Suppressor macrophage treated with lipopolysaccharide for 4 hours (primary cell): ENCODE results near the gene NIT1.
A peak's percentile ranks its signal among the peaks of the same experiment; 100 is the strongest.
"Not testable (repeated sequence)": the region's sequence is repeated elsewhere in the genome, so short reads cannot be mapped to it uniquely, and the experiment has no call there.

ENCODE experiments used
- DNase-seq: peaks from one replicate; pipeline ENCODE4 v3.0.0-alpha.2; 2020

Gene NIT1

DNA sequence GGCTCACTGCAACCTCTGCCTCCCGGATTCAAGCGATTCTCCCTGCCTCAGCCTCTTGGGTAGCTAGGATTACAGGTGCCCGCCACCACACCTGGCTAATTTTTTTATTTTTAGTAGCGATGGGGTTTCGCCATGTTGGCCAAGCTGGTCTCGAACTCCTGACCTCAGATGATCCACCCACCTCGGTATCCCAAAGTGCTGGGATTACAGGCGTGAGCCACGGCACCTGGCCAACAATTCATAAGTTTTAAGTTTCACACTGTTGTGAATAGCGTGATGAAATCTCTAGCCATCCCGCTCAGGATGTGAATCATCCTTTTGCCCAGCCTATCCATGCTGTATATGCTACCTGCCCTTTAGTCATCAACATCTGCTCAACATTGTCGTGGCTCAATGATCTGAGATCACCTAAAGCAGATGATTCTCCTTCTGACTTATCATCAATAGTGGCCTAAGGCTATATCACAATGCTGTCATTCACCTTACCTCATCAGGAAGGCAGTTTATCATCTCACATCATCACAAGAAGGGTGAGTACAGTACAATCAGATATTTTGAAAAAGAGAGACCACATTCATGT, 2.7 kb upstream of the NIT1 start:
- peak; percentile 47 for DNase-seq

DNA sequence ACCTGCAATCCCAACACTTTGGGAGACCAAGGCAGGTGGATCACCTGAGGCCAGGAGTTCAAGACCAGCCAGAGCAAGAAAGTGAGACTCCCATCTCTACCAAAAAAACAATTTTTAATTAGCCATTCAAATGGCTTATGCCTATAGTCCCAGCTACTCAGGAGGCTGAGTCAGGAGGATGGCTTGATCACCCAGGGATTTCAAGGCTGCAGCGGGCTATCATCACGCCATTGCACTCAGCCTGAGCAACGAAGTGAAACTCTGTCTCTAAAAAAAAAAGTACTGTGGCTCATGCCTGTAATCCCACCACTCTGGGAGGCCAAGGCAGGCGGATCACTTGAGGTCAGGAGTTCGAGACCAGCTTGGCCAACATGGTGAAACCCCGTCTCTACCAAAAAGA, 1.9 kb upstream of the NIT1 start:
- DNase-seq, result not testable (repeated sequence)

DNA sequence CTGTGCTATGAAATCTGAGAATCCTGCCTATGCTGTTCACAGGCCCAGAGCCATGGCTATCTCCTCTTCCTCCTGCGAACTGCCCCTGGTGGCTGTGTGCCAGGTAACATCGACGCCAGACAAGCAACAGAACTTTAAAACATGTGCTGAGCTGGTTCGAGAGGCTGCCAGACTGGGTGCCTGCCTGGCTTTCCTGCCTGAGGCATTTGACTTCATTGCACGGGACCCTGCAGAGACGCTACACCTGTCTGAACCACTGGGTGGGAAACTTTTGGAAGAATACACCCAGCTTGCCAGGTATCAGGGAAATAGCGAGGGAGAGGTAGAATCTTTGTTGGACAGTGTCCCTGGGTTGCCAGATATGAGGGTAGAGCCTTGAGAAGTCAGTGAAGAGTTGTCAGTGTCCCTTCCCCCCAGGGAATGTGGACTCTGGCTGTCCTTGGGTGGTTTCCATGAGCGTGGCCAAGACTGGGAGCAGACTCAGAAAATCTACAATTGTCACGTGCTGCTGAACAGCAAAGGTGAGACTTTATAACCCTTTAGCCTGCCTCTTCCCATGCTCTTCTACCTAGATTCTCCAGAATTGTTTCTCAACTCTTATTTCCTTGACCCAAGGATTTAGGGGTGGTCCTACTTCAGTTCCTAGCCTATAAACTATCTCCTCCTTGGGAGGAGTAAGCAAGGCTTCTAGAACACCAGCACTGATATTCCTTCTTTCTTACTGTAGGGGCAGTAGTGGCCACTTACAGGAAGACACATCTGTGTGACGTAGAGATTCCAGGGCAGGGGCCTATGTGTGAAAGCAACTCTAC, 1.4 kb downstream of the NIT1 start:
- peak; percentile 63 for DNase-seq

DNA sequence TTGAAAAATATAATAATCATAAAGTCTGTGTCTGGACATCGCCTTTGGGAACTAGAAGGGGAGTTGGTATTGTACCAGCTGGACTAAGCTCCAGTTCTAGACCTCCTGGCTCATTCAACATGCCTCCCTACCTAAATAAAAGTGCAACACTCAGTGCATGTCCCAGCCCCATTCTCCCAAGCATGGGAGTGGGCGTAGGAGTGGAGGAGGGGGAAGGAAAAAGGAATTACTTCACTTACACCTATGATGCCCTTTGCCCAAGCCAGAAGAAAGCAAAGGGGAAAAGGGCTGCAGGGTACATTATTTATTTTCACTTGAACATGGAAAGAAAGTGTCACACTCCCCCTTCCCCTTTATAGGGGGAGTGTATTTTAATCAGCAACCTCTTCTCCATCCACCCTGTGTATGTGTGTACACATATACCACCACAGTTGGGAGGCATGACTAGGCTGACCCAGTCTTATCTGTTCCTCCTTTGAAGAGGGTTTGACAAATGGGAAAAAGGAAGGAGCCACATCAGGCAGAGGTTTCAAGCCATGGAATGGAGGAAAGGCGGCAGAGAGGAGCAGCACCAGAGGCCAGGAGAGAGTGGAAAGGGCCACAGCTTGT, 3.2 kb downstream of the NIT1 start:
- DNase-seq, result no peak

DNA sequence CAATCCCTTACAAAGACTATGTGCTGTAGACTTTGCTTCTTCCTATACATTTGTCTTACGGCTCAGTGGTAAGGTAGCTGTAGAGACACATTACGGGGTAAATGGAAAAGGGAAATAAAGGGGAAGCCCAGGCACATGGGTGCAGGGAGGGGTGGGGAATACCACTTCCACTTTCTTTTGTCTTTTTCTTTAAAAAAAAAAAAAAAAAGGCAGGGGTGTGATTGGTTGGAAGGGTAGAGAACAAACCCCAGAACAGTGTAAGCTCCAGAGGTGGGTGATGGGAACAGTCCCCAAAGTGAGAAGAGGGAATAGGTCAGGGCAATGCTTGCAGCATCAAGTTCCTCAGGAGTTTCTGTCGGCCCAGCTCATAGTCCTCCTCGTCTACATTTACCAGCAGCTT, 3.9 kb downstream of the NIT1 start:
- peak; percentile 68 for DNase-seq

DNA sequence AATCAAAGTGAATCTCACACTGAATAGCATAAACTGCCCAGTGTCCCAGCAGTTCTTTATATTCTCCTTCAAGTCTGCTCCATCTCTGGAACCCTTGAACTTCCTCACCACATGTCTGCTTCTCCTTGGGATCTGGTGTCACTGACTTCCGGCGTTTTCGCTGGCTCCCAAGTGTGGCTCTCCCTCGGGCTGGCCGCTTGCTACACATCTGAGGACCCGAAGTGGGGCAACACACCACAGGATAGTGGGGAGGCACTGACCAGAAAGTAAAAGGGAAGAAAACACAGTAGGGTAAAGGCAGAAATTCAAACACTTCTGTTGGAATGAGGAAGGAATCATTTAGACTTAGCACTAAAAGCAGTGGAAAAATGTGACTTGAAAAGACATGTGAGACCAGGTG, 5.1 kb downstream of the NIT1 start:
- no peak for DNase-seq

DNA sequence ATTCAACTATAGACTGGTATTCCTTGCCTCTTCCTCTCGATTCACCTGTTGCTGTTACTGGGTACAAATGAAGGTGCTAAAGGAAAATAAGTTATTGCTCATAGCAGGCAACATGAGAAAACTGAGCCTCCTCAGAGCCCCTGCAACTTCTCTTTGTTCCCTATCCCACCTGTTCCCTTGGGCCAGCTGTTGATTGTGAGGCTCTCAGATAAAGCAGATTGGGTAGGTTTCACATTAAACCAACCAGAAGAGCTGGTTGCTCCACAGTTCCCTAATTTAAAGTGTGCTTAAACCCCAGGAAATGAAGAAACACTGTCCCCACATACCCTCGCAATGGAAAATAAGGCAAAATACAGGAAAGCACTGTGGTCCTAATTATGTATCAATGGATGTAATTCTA, 9.7 kb downstream of the NIT1 start:
- DNase-seq, result no peak

DNA sequence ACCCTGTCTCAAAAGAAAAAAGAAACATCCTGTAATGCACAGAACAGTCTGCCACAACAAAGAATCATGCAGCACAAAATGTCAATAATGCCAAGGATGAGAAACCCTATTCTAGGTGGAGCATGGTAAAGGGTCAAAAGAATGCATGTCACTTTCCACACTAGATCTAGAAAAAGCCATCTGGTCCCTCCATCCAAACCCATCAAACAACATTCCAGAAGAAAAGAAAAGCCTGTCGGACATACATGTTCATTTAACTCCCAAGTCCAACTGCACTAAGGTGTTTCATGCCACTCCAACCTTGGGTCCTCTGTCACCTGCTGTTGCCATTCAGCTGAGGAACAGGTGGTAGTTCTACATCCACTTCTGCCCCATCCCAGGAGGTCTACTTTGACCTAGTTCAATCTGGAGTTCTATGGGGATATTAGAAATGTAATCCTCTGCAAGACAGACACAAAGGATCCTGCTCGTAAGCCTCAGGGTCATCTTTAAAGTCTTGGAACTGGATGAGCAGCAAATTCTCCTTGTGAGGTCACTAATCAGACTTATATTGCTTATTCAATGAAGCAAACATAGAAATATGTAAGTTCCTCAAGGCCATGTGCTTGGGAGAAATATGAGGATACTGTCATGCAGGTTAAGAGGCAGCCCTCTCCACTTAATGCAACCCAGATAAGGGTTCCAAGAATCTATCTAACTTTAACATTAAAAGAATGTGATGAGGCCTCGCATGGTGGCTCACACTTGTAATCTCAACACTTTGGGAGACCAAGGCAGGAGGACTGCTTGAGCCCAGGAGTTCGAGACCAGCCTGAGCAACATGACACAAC, 10.9 kb downstream of the NIT1 start:
- DNase-seq, result no peak

DNA sequence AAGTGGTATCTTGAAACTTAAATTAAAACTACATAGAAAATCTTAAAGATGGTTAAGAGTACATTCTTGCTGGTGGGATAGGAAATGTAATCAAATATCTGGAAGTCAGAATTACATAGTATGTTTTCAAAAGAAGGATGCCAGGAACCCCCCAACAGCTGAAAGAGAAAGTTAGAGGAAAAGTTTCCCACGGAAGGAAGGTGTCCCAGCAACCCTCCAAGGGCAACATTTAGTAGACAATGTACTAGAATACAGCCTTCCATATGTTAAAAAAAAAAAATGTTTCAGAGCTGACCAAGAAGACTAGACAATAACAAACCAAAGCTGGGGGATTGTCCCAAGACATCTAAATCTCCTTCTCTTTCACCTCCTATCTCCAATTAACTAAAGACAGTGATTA, 12.4 kb downstream of the NIT1 start:
- no peak for DNase-seq

DNA sequence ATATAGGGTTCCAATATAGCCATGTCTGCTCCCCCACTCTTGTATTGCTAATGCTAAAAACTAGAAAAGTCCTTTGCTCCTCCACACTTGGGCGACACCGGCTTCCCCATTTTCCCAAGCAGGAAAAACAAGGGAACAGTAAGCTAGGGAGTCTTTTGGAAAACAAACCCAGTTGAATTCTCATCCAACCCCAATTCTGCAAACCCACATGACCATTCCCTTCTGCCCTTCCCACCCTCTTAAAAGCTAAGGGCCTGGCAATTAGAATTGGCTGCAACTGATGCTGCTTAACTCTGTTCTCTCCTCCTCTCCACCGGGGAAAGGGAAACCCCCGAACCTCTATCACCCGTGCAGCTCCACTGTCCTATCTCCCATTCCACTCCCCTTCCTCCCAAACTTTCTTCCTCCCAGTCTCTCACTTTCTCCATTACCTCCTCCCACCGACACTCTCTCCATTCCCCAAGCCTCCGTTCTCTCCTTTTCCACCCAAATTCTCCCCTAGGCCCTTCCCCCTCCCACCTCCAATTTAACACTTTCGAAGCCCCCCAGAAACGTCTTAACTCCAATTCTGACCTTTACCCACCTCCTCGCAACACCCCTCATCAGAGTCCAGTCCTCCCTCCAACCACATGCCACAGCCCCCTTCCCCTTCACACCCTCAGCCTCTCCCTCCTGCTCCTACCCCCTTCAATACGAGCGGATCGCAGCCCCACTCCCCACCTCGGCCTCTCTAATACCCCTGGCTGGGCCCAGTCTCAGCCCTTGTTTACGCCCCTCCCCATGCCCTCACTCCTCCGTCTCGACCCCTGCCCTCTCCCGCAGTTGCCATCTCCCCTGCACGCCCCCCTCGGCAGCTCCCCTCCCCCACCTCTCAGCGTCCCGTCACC, 13.9 kb downstream of the NIT1 start:
- DNase-seq, result no peak

DNA sequence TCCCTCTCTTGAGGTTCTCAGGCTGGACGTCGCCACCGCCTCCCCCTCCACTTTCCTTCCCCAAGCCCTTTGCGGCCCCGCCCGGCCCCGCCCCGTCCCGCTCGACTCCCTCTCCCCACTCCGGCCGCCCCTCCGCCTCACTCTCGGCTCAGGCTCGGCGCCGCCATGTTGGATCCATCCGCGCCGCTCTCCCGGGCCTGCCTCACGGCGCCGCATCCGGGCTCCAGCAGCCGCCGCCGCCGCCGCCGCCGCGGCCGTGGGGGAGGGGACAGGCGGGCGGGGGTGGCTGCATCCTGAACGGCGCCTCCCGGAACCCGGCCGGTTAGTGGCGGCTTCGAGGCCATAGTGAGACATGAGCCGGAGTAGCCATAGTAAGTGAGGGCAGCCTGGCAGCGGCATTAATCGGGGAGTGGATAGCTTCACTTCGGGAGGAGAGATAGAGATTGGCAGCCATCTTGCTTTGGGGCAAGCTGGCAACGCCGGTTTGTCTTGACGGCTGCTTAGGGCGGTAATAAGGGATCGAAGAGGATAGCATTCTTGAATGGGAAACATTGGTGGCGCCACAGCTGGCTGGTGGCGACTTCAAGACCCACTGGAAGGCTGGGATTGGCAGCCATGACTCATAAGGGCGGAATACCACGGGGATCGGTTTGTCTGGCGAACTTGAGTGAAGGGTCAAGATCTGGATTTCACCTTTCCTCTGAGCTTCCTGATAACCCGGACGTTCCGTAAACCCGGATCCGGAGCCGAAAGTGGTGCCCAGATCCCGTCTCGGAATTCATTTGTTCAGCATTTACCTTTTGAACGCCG, 14.7 kb downstream of the NIT1 start, which contains the start of gene DEDD:
Gene DEDD, minus strand, starts transcription at position 258 of the 810 bp plus-strand sequence. CDS start 8,205 bp downstream, outside the sequence.
- peak; percentile 95 for DNase-seq

DNA sequence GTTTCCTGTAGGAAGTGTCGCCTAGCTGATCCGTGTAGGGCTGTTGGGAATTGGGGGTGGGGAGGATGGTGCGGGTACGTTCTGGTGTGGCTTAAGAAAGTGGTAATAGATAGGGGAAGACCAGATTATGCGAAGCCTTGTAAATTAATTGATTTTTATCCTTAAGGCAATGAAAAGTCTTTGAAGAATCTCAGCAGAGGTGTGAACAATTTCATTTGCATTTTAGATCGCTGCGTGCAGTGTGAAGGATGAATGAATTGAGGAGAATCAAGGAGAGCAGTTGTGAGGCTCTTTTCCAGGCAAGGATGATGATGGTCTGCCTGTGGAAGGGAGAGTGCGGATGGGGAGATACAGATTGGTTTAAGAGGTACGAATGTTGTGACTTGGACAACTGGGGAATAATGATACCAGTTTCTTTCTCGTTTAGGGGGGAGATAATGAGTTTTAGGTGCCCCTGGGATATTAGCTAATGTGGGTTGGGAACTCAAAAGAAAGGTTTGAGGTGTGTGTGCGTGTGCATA, 15.4 kb downstream of the NIT1 start:
- no peak for DNase-seq

DNA sequence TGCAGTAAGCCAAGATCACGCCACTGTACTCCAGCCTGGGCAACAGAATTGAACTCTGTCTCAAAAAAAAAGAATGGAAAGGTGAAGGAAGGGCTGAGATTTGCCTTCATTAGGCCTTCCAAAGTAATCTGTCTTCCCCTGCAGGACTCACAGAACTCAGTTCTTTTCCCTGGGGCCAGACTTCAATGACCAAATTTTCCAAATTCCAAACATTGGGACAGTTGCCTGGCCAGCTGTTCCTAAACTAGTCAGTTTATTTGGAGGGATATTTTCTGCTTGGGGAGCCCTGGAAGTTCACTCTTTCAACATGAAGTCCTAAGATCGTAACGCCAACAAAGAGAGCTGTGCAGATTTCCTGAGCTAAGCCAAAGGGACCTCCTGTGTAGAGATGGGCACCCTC, 20.0 kb downstream of the NIT1 start:
- DNase-seq, result no peak

DNA sequence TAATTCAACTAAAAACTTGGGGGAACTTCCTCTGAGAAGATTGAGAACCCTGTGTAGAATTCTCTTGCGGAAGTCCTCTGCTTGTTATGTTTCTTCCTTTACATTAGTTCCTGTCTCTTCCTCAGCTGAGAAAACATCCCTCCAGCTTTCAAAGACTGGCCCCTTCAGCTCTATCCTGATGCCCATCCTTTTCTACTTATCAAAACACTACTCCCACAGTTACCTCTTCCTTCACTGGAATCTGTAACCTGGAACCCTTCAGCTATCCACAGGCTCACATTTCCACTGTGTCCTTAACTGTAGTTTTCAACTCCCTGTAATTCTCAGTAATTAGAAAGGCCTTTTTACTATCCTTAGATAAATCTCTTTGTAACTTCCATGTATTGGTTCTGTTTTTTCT, 20.5 kb downstream of the NIT1 start:
- no peak for DNase-seq

DNA sequence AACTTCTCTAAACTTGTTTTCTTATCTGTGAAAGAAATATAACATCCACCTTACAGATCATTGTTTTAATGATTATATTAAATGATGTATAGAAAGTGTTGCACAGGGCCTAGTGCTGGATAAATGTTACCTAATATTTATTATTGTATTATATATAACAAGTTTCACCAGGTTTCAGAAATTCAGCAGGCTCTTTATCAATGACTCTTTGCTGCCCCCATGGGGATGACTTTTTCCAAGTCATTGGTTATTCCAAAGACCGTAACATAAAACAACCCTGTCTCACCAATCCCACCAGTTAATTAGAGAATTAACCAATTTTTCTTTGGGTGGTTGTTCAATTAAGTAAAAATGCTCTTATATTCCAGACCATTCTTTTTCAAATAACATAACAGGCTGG, 21.9 kb downstream of the NIT1 start:
- DNase-seq, result peak; percentile 72

DNA sequence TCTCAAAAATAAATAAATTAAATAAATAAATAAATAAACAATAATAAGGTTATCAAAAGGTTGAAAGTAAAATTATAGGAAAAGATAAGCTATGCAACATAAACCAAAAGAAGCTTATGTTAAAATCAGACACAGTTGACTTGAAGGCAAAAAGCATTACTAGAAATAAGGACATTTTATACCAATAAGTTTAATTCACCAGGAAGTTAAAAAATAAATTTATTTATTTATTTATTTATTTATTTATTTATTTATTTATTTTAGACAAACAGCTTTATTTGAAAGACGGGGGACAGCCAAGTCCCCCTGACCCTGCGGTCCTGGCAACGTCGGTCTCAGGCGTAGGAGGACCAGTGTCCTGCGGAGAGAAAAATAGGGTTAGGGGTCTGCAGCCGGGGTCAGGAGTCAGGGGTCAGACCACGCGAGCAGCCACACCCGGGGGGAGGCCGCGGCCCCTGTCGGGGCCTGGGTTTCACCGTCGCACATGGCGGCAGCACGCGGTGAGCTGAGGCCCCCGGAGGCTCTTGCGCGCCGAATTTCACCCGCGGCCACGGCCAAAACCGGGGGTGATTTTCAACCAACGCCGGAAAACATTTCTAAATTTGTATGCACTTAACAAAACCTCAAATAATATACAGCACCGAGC, 23.0 kb downstream of the NIT1 start:
- no peak for DNase-seq

DNA sequence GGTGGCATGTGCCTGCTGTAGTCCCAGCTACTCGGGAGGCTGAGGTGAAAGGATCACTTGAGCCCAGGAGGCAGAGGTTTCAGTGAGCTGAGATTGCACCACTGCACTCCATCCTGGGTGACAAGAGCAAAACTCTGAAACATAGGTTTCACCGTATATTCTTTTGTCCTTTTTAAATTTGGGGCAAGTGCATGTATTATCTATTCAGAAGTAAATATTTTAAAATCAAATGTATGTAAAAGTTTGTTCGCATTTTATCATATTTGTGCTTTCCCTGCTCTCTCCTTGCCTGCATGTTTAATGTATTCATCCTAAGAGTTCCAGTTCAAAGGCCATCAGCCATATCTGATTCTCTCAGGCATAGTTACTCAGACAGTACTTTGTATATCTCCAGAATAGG, 27.9 kb downstream of the NIT1 start:
- DNase-seq, result no peak

DNA sequence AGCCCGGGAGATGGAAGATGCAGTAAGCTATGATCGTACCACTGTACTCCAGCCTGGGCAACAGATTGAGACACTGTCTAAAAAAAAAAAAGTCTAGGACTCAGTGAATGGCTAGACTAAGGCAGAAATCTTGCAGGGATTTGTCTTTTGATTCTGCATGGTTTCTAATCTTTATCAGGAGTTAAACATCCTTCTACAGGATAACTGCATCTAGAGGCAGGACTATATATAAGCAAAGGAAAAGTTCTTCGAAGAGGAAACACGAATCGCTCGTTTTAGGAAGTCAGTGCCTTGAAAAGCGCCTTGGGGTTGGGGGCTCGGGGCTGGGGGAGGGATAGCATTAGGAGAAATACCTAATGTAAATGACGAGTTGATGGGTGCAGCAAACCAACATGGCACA, 35.3 kb downstream of the NIT1 start:
- no peak for DNase-seq

DNA sequence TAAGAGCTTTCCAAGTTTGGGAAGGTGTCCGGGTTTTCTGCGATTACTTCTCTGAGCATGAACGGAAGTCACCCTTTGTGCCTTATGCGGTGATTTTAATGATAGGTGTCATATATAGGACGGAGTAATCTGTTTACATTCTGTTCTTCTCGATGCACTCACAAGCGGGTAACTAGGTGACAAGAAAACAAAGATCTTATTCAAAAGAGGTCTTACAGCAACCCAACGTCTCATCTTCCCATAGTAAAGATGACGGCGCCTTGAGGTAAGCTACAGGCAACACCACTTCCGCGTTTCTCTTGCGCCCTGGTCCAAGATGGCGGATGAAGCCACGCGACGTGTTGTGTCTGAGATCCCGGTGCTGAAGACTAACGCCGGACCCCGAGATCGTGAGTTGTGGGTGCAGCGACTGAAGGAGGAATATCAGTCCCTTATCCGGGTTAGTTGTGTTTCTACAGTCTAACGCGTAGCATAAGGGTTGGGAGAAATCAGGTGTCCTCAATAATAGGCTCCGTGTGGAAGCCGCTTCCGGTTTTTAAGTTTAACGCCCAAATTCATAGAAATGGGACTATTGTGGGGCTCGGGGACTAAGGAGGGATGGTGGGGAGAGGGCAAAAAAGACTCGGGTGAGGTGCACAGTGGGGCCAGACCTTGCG, 35.9 kb downstream of the NIT1 start, which contains the start of gene UFC1:
Gene UFC1, plus strand, starts transcription at position 297 of the 656 bp plus-strand sequence. Its CDS starts 20 bp downstream, at position 317.
- peak; percentile 90 for DNase-seq

DNA sequence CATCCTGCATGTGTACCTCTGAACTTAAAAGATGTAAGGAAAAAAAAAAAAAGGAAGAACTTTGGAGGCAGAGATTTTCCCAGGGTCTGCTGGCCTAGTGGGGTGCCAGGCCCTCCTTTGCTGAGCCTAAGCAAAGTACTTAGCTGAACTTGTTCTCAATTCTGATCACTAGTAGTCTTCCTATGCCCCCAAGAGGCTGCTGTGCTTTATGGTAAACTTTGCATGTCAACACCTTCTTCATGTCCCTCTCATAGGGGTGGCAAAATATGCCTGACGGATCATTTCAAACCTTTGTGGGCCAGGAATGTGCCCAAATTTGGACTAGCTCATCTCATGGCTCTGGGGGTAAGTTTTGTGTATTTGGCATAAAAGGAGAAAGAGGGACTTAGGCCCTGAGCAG, 40.0 kb downstream of the NIT1 start:
- no peak for DNase-seq
